Measurements from ENCODE around the gene CXCL17. TPM values are rescaled to one million over a fixed set of nuclear protein-coding genes. Genes with fewer than 3 reads are reported as not detected.
A peak's percentile ranks its signal among the peaks of the same experiment; 100 is the strongest.

The CXCL17 gene
- total RNA-seq, 4 donors from 2014 or later: 0.69 TPM; not detected in 3

DNA sequence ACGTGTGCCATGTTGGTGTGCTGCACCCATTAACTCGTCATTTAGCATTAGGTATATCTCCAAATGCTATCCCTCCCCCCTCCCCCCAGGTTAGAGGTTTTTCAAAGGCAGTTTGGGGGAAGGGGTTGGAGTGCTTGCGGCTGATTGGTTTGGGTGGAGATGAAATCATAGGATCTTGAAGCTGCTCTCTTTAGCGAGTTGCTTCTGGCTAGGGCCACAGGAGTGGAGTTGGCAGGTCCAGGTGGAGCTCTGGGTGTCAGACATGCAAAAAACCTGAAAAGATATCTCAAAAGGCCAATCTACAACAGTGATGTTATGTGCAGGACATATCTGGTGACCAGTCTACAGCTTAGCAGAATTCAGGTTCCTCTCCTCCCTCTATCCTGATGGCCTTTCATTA lies 32.6 kb upstream of the CXCL17 start:
- TF ChIP-seq, protein P1, sequence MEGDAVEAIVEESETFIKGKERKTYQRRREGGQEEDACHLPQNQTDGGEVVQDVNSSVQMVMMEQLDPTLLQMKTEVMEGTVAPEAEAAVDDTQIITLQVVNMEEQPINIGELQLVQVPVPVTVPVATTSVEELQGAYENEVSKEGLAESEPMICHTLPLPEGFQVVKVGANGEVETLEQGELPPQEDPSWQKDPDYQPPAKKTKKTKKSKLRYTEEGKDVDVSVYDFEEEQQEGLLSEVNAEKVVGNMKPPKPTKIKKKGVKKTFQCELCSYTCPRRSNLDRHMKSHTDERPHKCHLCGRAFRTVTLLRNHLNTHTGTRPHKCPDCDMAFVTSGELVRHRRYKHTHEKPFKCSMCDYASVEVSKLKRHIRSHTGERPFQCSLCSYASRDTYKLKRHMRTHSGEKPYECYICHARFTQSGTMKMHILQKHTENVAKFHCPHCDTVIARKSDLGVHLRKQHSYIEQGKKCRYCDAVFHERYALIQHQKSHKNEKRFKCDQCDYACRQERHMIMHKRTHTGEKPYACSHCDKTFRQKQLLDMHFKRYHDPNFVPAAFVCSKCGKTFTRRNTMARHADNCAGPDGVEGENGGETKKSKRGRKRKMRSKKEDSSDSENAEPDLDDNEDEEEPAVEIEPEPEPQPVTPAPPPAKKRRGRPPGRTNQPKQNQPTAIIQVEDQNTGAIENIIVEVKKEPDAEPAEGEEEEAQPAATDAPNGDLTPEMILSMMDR (IDR thresholded peaks at IDR 0.05): no peak
- no peak for TF ChIP-seq POLR2A (IDR thresholded peaks at IDR 0.05)
- DNase-seq (ENCODE audit: low spot score in 2 of 2): no peak
- intact Hi-C loops (cut with DNase I; ENCODE audit: low total_unique reads): no loop called here
- no peak overlapping the region for H3K4me3 ChIP-seq (ENCODE audit: low read depth, poor library complexity, severe bottlenecking)
- 75 to 86% methylated on average over 4 of the region's 4 CpGs for WGBS, 2 donors

DNA sequence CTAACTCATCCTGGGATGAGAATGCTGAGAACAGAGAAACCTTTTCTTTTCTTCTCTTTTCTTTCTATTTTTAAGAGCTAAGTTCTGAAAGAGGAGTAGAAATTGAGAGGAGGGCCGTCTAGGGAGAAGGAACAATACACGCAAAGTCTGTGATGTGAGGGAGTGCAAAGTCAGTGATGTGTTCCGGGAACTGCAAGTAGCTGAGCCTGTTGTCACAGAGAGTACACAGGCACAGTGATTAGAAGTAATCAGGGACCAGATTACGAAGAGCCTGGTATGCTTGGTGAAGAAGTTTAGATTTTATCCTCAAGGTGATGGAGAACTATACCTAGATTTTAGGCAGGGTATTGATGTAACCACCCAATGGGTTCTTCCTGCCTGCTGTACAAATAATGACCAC lies 32.0 kb upstream of the CXCL17 start:
- TF ChIP-seq POLR2A (IDR thresholded peaks at IDR 0.05): no peak
- intact Hi-C loops (cut with DNase I; ENCODE audit: low total_unique reads): no loop called here
- no peak overlapping the region for H3K4me3 ChIP-seq (ENCODE audit: low read depth, poor library complexity, severe bottlenecking)
- 71 to 87% methylated on average over 4 of the region's 4 CpGs for WGBS, 2 donors
- no peak for DNase-seq (ENCODE audit: low spot score in 2 of 2)

DNA sequence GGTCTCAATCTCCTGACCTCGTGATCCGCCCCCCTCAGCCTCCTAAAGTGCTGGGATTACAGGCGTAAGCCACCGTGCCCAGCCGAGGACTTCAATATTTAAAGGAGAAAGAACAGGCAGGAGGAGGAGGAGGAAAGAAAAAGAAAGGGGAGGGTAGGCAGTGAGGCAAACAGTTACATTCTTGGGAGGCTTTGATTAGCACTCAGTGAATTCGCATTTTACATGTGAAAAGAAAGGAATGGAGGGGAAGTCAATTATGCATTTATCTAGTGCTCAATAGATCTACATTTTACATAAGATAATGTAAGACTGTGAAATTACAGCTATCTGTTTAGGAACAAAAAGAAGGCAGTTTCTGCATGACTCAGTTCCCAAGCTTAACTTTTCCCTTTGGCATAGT lies 30.9 kb upstream of the CXCL17 start:
- H3K4me3 ChIP-seq (ENCODE audit: low read depth, poor library complexity, severe bottlenecking): no peak overlapping the region
- WGBS, 2 donors: 65 to 66% methylated on average over 6 of the region's 6 CpGs
- intact Hi-C loops (cut with DNase I; ENCODE audit: low total_unique reads): no loop called here
- TF ChIP-seq, protein P1 (IDR thresholded peaks at IDR 0.05): no peak
- no peak for TF ChIP-seq POLR2A (IDR thresholded peaks at IDR 0.05)
- DNase-seq (ENCODE audit: low spot score in 2 of 2): no peak

DNA sequence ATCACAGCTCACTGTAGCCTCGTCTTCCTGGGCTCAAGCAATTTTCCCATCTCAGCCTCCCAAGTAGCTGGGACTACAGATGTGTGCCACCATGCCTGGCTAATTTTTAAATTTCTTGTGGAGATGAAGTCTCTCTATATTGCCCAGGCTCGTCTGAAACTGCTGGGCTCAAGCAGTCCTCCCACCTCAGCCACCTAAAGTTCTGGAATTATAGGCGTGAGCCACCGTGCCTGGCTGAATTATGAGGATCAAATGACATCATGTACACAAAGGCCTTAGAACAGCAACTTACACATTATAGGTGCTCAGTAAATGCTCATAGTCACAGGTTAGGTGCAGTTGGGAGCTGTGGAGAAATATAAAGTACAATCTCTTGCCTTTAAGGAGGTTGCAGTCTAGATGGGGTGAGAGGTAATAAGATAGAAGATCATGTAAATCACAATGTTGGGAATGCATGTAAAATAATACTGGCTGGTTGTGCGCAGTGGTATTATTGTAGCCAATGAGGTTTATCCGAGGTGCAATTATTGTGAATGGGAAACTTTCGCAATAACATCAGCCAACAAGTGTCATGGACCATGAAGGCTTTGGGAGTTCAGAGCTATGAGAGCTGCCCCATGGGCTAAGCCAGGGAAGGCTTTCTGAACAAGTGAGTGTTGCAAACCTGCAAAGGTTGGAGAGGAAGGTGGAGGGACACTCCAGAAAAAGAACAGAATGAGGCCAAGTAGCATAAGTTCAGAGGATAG lies 29.8 kb upstream of the CXCL17 start:
- peak in 1 of 2 donors; percentile 32 for DNase-seq (ENCODE audit: low spot score in 2 of 2)
- intact Hi-C loops (cut with DNase I; ENCODE audit: low total_unique reads): no loop called here
- no peak for TF ChIP-seq POLR2A (IDR thresholded peaks at IDR 0.05)
- TF ChIP-seq, protein P1 (IDR thresholded peaks at IDR 0.05): no peak
- 82 to 86% methylated on average over 7 of the region's 7 CpGs for WGBS, 2 donors
- H3K4me3 ChIP-seq (ENCODE audit: low read depth, poor library complexity, severe bottlenecking): no peak overlapping the region

DNA sequence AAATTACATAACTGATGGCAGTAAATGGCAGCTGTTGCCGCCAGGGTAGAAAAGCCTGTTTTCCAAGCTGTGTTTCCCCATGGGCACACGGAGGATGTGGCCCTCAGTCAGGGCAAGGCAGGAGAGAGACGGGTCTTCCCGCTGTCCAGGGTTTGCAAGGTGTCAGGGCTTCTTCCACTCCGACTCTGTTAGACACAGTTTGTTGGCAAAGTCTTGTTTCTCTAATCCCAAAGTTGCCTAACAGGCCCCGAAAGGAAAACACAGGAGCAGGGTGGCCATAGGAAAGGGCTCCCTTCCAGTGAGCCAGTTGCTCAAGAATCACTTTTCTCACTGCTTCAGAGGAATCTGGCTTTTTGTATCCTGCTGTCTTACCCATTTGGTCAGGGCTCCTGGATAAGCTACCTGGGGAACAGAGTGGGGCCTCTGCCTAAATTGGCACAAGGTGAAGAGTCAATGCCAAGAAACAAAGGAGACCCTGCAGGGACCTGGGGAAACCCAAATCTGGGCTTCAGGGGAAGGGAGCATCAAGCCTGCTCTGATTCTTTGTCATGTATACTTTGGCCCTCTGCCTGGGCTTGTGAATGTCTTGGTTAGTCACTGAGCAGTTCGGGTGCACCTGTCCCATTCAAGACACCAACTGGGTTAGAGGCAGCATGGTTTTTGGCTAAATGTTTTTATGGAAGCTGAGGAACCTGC lies 29.0 kb upstream of the CXCL17 start:
- intact Hi-C loops (cut with DNase I; ENCODE audit: low total_unique reads): no loop called here
- TF ChIP-seq, protein P1 (IDR thresholded peaks at IDR 0.05): no peak
- TF ChIP-seq POLR2A (IDR thresholded peaks at IDR 0.05): no peak
- H3K4me3 ChIP-seq (ENCODE audit: low read depth, poor library complexity, severe bottlenecking): no peak overlapping the region
- peak in 1 of 2 donors; percentile 78 for DNase-seq (ENCODE audit: low spot score in 2 of 2)
- WGBS, 2 donors: 34 to 52% methylated on average over 7 of the region's 7 CpGs
